ENCODE results near the gene CCDC185.

DNA sequence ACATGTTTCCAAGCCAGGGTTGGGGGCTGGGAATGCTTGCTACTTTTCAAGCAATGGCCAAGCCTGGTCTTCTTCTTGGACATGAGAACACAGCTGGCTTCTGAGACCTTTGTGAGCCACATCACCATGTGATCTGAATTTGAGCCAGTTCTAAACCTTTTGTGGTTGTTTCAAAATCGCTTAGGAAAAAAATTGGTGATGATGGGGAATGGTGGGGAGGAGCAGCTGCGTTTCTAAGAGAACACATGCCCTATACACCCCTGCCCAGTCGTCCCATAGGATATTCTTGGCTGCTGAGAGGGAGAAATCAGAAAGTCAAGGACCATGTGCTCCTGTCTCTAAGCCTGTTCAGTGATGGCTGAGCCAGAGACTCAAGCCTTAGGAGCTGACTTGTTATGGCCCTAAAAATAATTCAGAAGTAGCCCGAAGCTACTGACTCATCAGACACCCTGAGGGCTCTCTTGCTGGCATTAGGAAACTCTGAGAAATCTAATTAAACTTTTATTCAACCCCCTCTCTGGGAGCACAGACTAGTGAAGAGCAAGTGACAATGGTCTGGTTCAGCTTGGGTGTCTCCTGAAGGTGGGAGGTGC is 30.5 kb downstream of the CCDC185 start:
- TF ChIP-seq POLR2A (IDR thresholded peaks at IDR 0.05; ENCODE audit: extremely low read depth, insufficient read length) = no peak
- TF ChIP-seq, protein P1, sequence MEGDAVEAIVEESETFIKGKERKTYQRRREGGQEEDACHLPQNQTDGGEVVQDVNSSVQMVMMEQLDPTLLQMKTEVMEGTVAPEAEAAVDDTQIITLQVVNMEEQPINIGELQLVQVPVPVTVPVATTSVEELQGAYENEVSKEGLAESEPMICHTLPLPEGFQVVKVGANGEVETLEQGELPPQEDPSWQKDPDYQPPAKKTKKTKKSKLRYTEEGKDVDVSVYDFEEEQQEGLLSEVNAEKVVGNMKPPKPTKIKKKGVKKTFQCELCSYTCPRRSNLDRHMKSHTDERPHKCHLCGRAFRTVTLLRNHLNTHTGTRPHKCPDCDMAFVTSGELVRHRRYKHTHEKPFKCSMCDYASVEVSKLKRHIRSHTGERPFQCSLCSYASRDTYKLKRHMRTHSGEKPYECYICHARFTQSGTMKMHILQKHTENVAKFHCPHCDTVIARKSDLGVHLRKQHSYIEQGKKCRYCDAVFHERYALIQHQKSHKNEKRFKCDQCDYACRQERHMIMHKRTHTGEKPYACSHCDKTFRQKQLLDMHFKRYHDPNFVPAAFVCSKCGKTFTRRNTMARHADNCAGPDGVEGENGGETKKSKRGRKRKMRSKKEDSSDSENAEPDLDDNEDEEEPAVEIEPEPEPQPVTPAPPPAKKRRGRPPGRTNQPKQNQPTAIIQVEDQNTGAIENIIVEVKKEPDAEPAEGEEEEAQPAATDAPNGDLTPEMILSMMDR (IDR thresholded peaks at IDR 0.05; ENCODE audit: low read depth, low read length) = no peak
- TF ChIP-seq, protein P2, sequence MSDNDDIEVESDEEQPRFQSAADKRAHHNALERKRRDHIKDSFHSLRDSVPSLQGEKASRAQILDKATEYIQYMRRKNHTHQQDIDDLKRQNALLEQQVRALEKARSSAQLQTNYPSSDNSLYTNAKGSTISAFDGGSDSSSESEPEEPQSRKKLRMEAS (IDR thresholded peaks at IDR 0.05; ENCODE audit: low read depth, low read length) = no peak
- TF ChIP-seq MYC (IDR thresholded peaks at IDR 0.05; ENCODE audit: low read depth, low read length) = no peak

All from NB4 (cell line).